Stimulated activated memory B cell treated with anti-CD40 and anti-IgM and Interleukin-4, amounts not matched to agents 10 μg/mL and 1 μg/mL and 100 μg/mL, for 72 hours (primary cell): ENCODE results near the gene ZBTB7C.

Source experiments
- ATAC-seq: fragments of 150-1000 bp; cut with Tn5 transposase; 2 replicates; pipeline ENCODE4 v1.10.0; 2021
- H3K27ac Mint-ChIP-seq: one replicate; pipeline ENCODE4 v1.8.0; 2022; ENCODE audit warnings: mild to moderate bottlenecking, mixed read lengths
- H3K27me3 Mint-ChIP-seq: one replicate; pipeline ENCODE4 v1.8.0; 2022; ENCODE audit warnings: mixed read lengths
- H3K36me3 Mint-ChIP-seq: one replicate; pipeline ENCODE4 v1.8.0; 2022; ENCODE audit warnings: mixed read lengths
- H3K4me1 Mint-ChIP-seq: one replicate; pipeline ENCODE4 v1.8.0; 2022; ENCODE audit warnings: mixed read lengths
- H3K4me3 Mint-ChIP-seq: one replicate; pipeline ENCODE4 v1.8.0; 2022; ENCODE audit warnings: mild to moderate bottlenecking, moderate library complexity, mixed read lengths
- H3K9me3 Mint-ChIP-seq: one replicate; pipeline ENCODE4 v1.8.0; 2022; ENCODE audit warnings: mixed read lengths

ZBTB7C gene

GRCh38 chr18:48193521-48194492 is 215.4 kb downstream of the ZBTB7C start:
- no peak for ATAC-seq
- no peaks in the 10 kb centered on the region for H3K4me1 Mint-ChIP-seq
- H3K4me3 Mint-ChIP-seq = no peak overlapping the region
- H3K27ac Mint-ChIP-seq = no peak overlapping the region
- peaks cover 15% of the 10 kb centered on the region for H3K27me3 Mint-ChIP-seq
- no peaks in the 10 kb centered on the region for H3K36me3 Mint-ChIP-seq
- peaks cover 9% of the 10 kb centered on the region for H3K9me3 Mint-ChIP-seq

- Mint-ChIP-seq H3K27ac (no peak overlapping the region), H3K27me3 (peaks cover 19% of the 10 kb centered on the region), H3K9me3 (peaks cover 9% of the 10 kb centered on the region), H3K4me1 (no peaks in the 10 kb centered on the region), H3K4me3 (no peak overlapping the region), H3K36me3 (no peaks in the 10 kb centered on the region)
- ATAC-seq = no peak
Observed at GRCh38 chr18:48192542-48192941, 216.6 kb downstream of the ZBTB7C start.

GRCh38 chr18:48191494-48191893 is 217.7 kb downstream of the ZBTB7C start:
- Mint-ChIP-seq H3K27ac (no peak overlapping the region), H3K9me3 (peaks cover 8% of the 10 kb centered on the region), H3K36me3 (no peaks in the 10 kb centered on the region), H3K4me3 (no peak overlapping the region), H3K4me1 (no peaks in the 10 kb centered on the region), H3K27me3 (peaks cover 30% of the 10 kb centered on the region)
- ATAC-seq = no peak

GRCh38 chr18:48190994-48191393 is 218.2 kb downstream of the ZBTB7C start:
- Mint-ChIP-seq H3K4me1 (no peaks in the 10 kb centered on the region), H3K27me3 (peaks cover 35% of the 10 kb centered on the region), H3K4me3 (no peak overlapping the region), H3K27ac (no peak overlapping the region), H3K36me3 (no peaks in the 10 kb centered on the region), H3K9me3 (peaks cover 7% of the 10 kb centered on the region)
- ATAC-seq = no peak

- ATAC-seq = no peak
- Mint-ChIP-seq H3K27me3 (peaks cover 58% of the 10 kb centered on the region), H3K4me3 (no peak overlapping the region), H3K27ac (no peak overlapping the region), H3K36me3 (no peaks in the 10 kb centered on the region), H3K9me3 (no peaks in the 10 kb centered on the region), H3K4me1 (no peaks in the 10 kb centered on the region)
Observed at GRCh38 chr18:48188609-48189008, 220.6 kb downstream of the ZBTB7C start.

GRCh38 chr18:48186861-48187260 is 222.3 kb downstream of the ZBTB7C start:
- Mint-ChIP-seq H3K9me3 (no peaks in the 10 kb centered on the region), H3K36me3 (no peaks in the 10 kb centered on the region), H3K4me1 (no peaks in the 10 kb centered on the region), H3K27ac (no peak overlapping the region), H3K27me3 (peaks cover 61% of the 10 kb centered on the region), H3K4me3 (no peak overlapping the region)
- ATAC-seq = no peak

- no peaks in the 10 kb centered on the region for H3K36me3 Mint-ChIP-seq
- peaks cover 61% of the 10 kb centered on the region for H3K27me3 Mint-ChIP-seq
- H3K9me3 Mint-ChIP-seq = no peaks in the 10 kb centered on the region
- no peak for ATAC-seq
- no peak overlapping the region for H3K27ac Mint-ChIP-seq
- no peak overlapping the region for H3K4me3 Mint-ChIP-seq
- no peaks in the 10 kb centered on the region for H3K4me1 Mint-ChIP-seq
Observed at GRCh38 chr18:48186131-48186766, 222.9 kb downstream of the ZBTB7C start.

- ATAC-seq = no peak
- H3K36me3 Mint-ChIP-seq = no peaks in the 10 kb centered on the region
- H3K27me3 Mint-ChIP-seq = peaks cover 52% of the 10 kb centered on the region
- no peak overlapping the region for H3K4me3 Mint-ChIP-seq
- H3K9me3 Mint-ChIP-seq = peaks cover 7% of the 10 kb centered on the region
- H3K27ac Mint-ChIP-seq = no peak overlapping the region
- no peaks in the 10 kb centered on the region for H3K4me1 Mint-ChIP-seq
Observed at GRCh38 chr18:48184118-48184517, 225.1 kb downstream of the ZBTB7C start.

- Mint-ChIP-seq H3K36me3 (no peaks in the 10 kb centered on the region), H3K27ac (no peak overlapping the region), H3K4me1 (no peaks in the 10 kb centered on the region), H3K27me3 (peaks cover 47% of the 10 kb centered on the region), H3K4me3 (no peak overlapping the region), H3K9me3 (peaks cover 7% of the 10 kb centered on the region)
- ATAC-seq = no peak
Observed at GRCh38 chr18:48183613-48184012, 225.6 kb downstream of the ZBTB7C start.

GRCh38 chr18:48182779-48183178 is 226.4 kb downstream of the ZBTB7C start:
- Mint-ChIP-seq H3K9me3 (peaks cover 7% of the 10 kb centered on the region), H3K36me3 (no peaks in the 10 kb centered on the region), H3K4me3 (no peak overlapping the region), H3K4me1 (no peaks in the 10 kb centered on the region), H3K27me3 (peaks cover 44% of the 10 kb centered on the region), H3K27ac (no peak overlapping the region)
- ATAC-seq = no peak

- H3K27ac Mint-ChIP-seq = no peak overlapping the region
- H3K9me3 Mint-ChIP-seq = peaks cover 7% of the 10 kb centered on the region
- no peak overlapping the region for H3K4me3 Mint-ChIP-seq
- ATAC-seq = no peak
- no peaks in the 10 kb centered on the region for H3K36me3 Mint-ChIP-seq
- H3K27me3 Mint-ChIP-seq = peaks cover 38% of the 10 kb centered on the region
- no peaks in the 10 kb centered on the region for H3K4me1 Mint-ChIP-seq
Observed at GRCh38 chr18:48181857-48182256, 227.3 kb downstream of the ZBTB7C start.

- Mint-ChIP-seq H3K4me3 (no peak overlapping the region), H3K27ac (no peak overlapping the region), H3K9me3 (peaks cover 7% of the 10 kb centered on the region), H3K4me1 (no peaks in the 10 kb centered on the region), H3K27me3 (peaks cover 38% of the 10 kb centered on the region), H3K36me3 (no peaks in the 10 kb centered on the region)
- no peak for ATAC-seq
Observed at GRCh38 chr18:48181087-48181823, 227.9 kb downstream of the ZBTB7C start.

- H3K27ac Mint-ChIP-seq = no peak overlapping the region
- H3K9me3 Mint-ChIP-seq = peaks cover 7% of the 10 kb centered on the region
- H3K36me3 Mint-ChIP-seq = no peaks in the 10 kb centered on the region
- H3K4me3 Mint-ChIP-seq = no peak overlapping the region
- peaks cover 35% of the 10 kb centered on the region for H3K27me3 Mint-ChIP-seq
- no peak for ATAC-seq
- no peaks in the 10 kb centered on the region for H3K4me1 Mint-ChIP-seq
Observed at GRCh38 chr18:48179666-48180065, 229.5 kb downstream of the ZBTB7C start.

- peaks cover 7% of the 10 kb centered on the region for H3K9me3 Mint-ChIP-seq
- no peak overlapping the region for H3K27ac Mint-ChIP-seq
- ATAC-seq = no peak
- peaks cover 29% of the 10 kb centered on the region for H3K27me3 Mint-ChIP-seq
- H3K4me1 Mint-ChIP-seq = no peaks in the 10 kb centered on the region
- no peak overlapping the region for H3K4me3 Mint-ChIP-seq
- H3K36me3 Mint-ChIP-seq = no peaks in the 10 kb centered on the region
Observed at GRCh38 chr18:48179001-48179400, 230.2 kb downstream of the ZBTB7C start.

- no peak overlapping the region for H3K4me3 Mint-ChIP-seq
- no peaks in the 10 kb centered on the region for H3K4me1 Mint-ChIP-seq
- ATAC-seq = no peak
- H3K36me3 Mint-ChIP-seq = no peaks in the 10 kb centered on the region
- H3K9me3 Mint-ChIP-seq = peaks cover 7% of the 10 kb centered on the region
- peaks cover 31% of the 10 kb centered on the region for H3K27me3 Mint-ChIP-seq
- no peak overlapping the region for H3K27ac Mint-ChIP-seq
Observed at GRCh38 chr18:48176909-48177308, 232.3 kb downstream of the ZBTB7C start.
